K562 (cell line): ENCODE data around the gene SORCS2. TPM values are rescaled to one million over a fixed set of nuclear protein-coding genes. Genes with fewer than 3 reads are reported as not detected.

Experiments used
- ATAC-seq: fragments of 200-7000 bp; cut with Tn5 transposase; 3 replicates; pipeline ENCODE4 v1.9.1; 2020; ENCODE audit warnings: moderate library complexity
- BruUV-seq: library from RNA; stranded (reverse); fragments of 400-500 nt; replicated peaks from 2 replicates; lab custom pipeline; 2021; lab: Mats Ljungman, UMichigan
- CTCF ChIA-PET: fragments of 300-600 bp; formaldehyde crosslinking; extraction: SDS; loops from one replicate; lab custom pipeline; 2021; ENCODE audit warnings: low intra/inter-chr PET ratio; lab: Yijun Ruan, JAX
- POLR2A ChIA-PET: fragments of 300-600, 350-650 bp; sonication (Branson Sonifier 250); formaldehyde crosslinking; extraction: SDS; loops from one replicate; lab custom pipeline; 2021; ENCODE audit warnings: antibody characterized with exemption, inconsistent platforms; lab: Yijun Ruan, JAX
- DNase-seq, 4 experiments: peaks; one replicate each; pipeline versions ENCODE4 v3.0.0 to v3.0.0-alpha.2; 2011 to 2018; ENCODE audit warnings: low spot score in 3 of 4, mixed read lengths in 3 of 4; ENCODE audit errors: extremely low read depth in 1 of 4
- FAIRE-seq: peaks from 2 replicates; lab custom pipeline; 2011; peaks lifted over from hg19 to GRCh38; lab: Jason Lieb, UNC
- H2AFZ ChIP-seq: 2 replicates; pipeline ENCODE4 v1.6.0; 2011; ENCODE audit warnings: low read depth, low read length, control low read depth, inconsistent platforms
- H3K27ac ChIP-seq: fragments of 200-600 bp; 3 replicates; pipeline ENCODE4 v1.8.0; 2011; ENCODE audit warnings: low read depth, mild to moderate bottlenecking, control low read depth, inconsistent platforms, low read length, moderate library complexity, mixed read lengths; ENCODE audit errors: extremely low read depth
- H3K27me3 ChIP-seq, 2 experiments: fragments of 300-600 bp in 1 of 2; 2 replicates in 1 of 2; 3 replicates in 1 of 2; pipeline versions ENCODE4 v1.6.0 to v1.8.0; 2011; ENCODE audit warnings: inconsistent platforms in 2 of 2, low read length in 2 of 2, mild to moderate bottlenecking in 1 of 2, mixed read lengths in 1 of 2, moderate library complexity in 1 of 2; ENCODE audit not compliant: control insufficient read depth in 2 of 2, insufficient read depth in 2 of 2
- H3K36me3 ChIP-seq: fragments of 300-600 bp; 3 replicates; pipeline ENCODE4 v1.8.0; 2011; ENCODE audit warnings: mild to moderate bottlenecking, low read length, inconsistent platforms; ENCODE audit not compliant: control insufficient read depth, insufficient read depth
- H3K4me1 ChIP-seq, 2 experiments: fragments of 200-600 bp in 1 of 2; replicated peaks in 1 of 2; 2 replicates in 1 of 2; 3 replicates in 1 of 2; pipeline versions ENCODE4 v1.5.1 to v1.8.0; 2011; ENCODE audit warnings: inconsistent platforms in 2 of 2, low read length in 2 of 2, mild to moderate bottlenecking in 1 of 2, mixed read lengths in 1 of 2, moderate library complexity in 1 of 2; ENCODE audit not compliant: control insufficient read depth in 2 of 2, insufficient read depth in 2 of 2
- H3K4me2 ChIP-seq: 2 replicates; pipeline ENCODE4 v1.6.1; 2011; ENCODE audit warnings: low read length, control low read depth, inconsistent platforms, mixed read lengths; ENCODE audit not compliant: insufficient read depth
- H3K4me3 ChIP-seq: fragments of 200-600 bp; sonication (generic), shearing (Covaris generic); 2 replicates; pipeline ENCODE4 v1.5.1; 2016; ENCODE audit warnings: control low read depth, inconsistent platforms
- H3K79me2 ChIP-seq: fragments of 200-600 bp; 3 replicates; pipeline ENCODE4 v1.8.0; 2011; ENCODE audit warnings: low read length, inconsistent platforms; ENCODE audit not compliant: control insufficient read depth, insufficient read depth
- H3K9ac ChIP-seq, 2 experiments: 2 replicates each; pipeline versions ENCODE4 v1.6.0 to v1.6.1; 2011; ENCODE audit warnings: low read depth in 2 of 2, low read length in 2 of 2, control low read depth in 1 of 2, inconsistent platforms in 1 of 2, mild to moderate bottlenecking in 1 of 2, mixed read lengths in 1 of 2; ENCODE audit not compliant: insufficient read depth in 1 of 2
- H3K9me1 ChIP-seq: one replicate; pipeline ENCODE4 v1.6.0; 2011; ENCODE audit warnings: inconsistent platforms, mild to moderate bottlenecking, low read length, moderate library complexity; ENCODE audit not compliant: control insufficient read depth, insufficient read depth
- H3K9me3 ChIP-seq: replicated peaks from 2 replicates; pipeline ENCODE4 v1.5.1; 2011; ENCODE audit warnings: low read depth, low read length, inconsistent platforms; ENCODE audit not compliant: control insufficient read depth, insufficient read depth
- H4K20me1 ChIP-seq: replicated peaks from 2 replicates; pipeline ENCODE4 v1.6.1; 2011; ENCODE audit warnings: low read length, inconsistent platforms, mixed read lengths; ENCODE audit not compliant: control insufficient read depth, insufficient read depth
- ARID4B ChIP-seq: sonication (generic); formaldehyde crosslinking; IDR thresholded peaks from 2 replicates; pipeline ENCODE4 v1.8.0; 2022; ENCODE audit warnings: mild to moderate bottlenecking, missing genetic modification reagents
- ETS1 ChIP-seq: conservative IDR thresholded peaks from 2 replicates; pipeline ENCODE4 v1.6.1; 2011; ENCODE audit warnings: low read depth, mild to moderate bottlenecking, low read length; ENCODE audit not compliant: control insufficient read depth
- FOXJ3 ChIP-seq: sonication (generic); formaldehyde crosslinking; IDR thresholded peaks from 2 replicates; pipeline ENCODE4 v1.4.0; 2020; ENCODE audit warnings: mild to moderate bottlenecking, missing genetic modification reagents
- L3MBTL2 ChIP-seq: fragments of 450-650 bp; IDR thresholded peaks from 2 replicates; pipeline ENCODE4 v1.6.1; 2016; ENCODE audit warnings: mild to moderate bottlenecking, moderate library complexity
- MIER1 ChIP-seq: fragments of 450-650 bp; IDR thresholded peaks from 2 replicates; pipeline ENCODE4 v1.6.1; 2016; ENCODE audit warnings: antibody characterized with exemption, mild to moderate bottlenecking, low read depth
- RBFOX2 ChIP-seq: fragments of 200-400 bp; formaldehyde crosslinking; IDR thresholded peaks from 2 replicates; pipeline ENCODE4 v1.6.1; 2017; ENCODE audit warnings: low read depth, mild to moderate bottlenecking, low read length, moderate library complexity
- RCOR1 ChIP-seq, 2 experiments: IDR thresholded peaks; 2 replicates each; pipeline ENCODE4 v1.6.1; 2012; ENCODE audit warnings: low read depth in 2 of 2, low read length in 2 of 2, borderline replicate concordance in 1 of 2, improper control_type of control experiment in 1 of 2
- SLC30A9 ChIP-seq: fragments of 250-450 bp; sonication (Bioruptor Pico); IDR thresholded peaks from 2 replicates; pipeline ENCODE4 v1.8.0; 2022; ENCODE audit warnings: mild to moderate bottlenecking, moderate library complexity
- SMAD3 ChIP-seq: fragments of 450-650 bp; formaldehyde crosslinking; conservative IDR thresholded peaks from 2 replicates; pipeline ENCODE4 v1.4.0; 2020; ENCODE audit warnings: mild to moderate bottlenecking
- SPI1 ChIP-seq: IDR thresholded peaks from 2 replicates; pipeline ENCODE4 v1.6.1; 2011; ENCODE audit warnings: low read depth, low read length, control low read depth, borderline replicate concordance
- SREBF1 ChIP-seq: fragments of 150-350 bp; IDR thresholded peaks from 2 replicates; pipeline ENCODE4 v1.6.1; 2014; ENCODE audit warnings: antibody characterized with exemption, low read depth, low read length, borderline replicate concordance
- SRSF1 ChIP-seq: fragments of 200-400 bp; formaldehyde crosslinking; IDR thresholded peaks from 2 replicates; pipeline ENCODE4 v1.6.1; 2017; ENCODE audit warnings: mild to moderate bottlenecking, low read depth, low read length, moderate library complexity
- TAF7 ChIP-seq: fragments of 450-650 bp; IDR thresholded peaks from 2 replicates; pipeline ENCODE4 v1.6.1; 2016; ENCODE audit warnings: missing genetic modification characterization, missing compliant biosample characterization
- TFE3 ChIP-seq: fragments of 450-650 bp; formaldehyde crosslinking; IDR thresholded peaks from 2 replicates; pipeline ENCODE4 v1.4.0; 2020; ENCODE audit warnings: mild to moderate bottlenecking, mixed read lengths
- ZC3H8 ChIP-seq: fragments of 450-650 bp; IDR thresholded peaks from 2 replicates; pipeline ENCODE4 v1.6.1; 2017
- ZKSCAN3 ChIP-seq: fragments of 250-450 bp; sonication (Bioruptor Pico); IDR thresholded peaks from 2 replicates; pipeline ENCODE4 v1.4.0; 2020
- ZNF3 ChIP-seq: fragments of 250-450 bp; sonication (Bioruptor Pico); IDR thresholded peaks from 2 replicates; pipeline ENCODE4 v1.5.0; 2021; ENCODE audit warnings: mild to moderate bottlenecking, moderate library complexity
- ZNF57 ChIP-seq: fragments of 450-650 bp; formaldehyde crosslinking; IDR thresholded peaks from 2 replicates; pipeline ENCODE4 v1.4.0; 2020; ENCODE audit warnings: mild to moderate bottlenecking, moderate library complexity
- WGBS: fragments of 100-300 bp; shearing (Covaris generic); methylation state at CpG from one replicate; pipeline ENCODE4 v1.1.6; 2016; ENCODE audit warnings: low coverage, mixed read lengths; ENCODE audit not compliant: insufficient coverage; ENCODE audit errors: missing lambda C conversion rate; 5-methylcytosine and 5-hydroxymethylcytosine counted together
- in situ Hi-C: fragments of 300-500 bp; cut with MboI; formaldehyde crosslinking; loops from 4 replicates; pipeline ENCODE4 v1.15.0; 2018; ENCODE audit warnings: inconsistent platforms, mixed read lengths
- intact Hi-C: fragments of 100-400 bp; cut with micrococcal nuclease; formaldehyde crosslinking; loops from 2 replicates; pipeline ENCODE4 v1.14.2; 2022
- polyA plus RNA-seq, 8 experiments: library from polyadenylated mRNA; depleted of rRNA in 4 of 8; stranded (reverse) in 5 of 8; unstranded in 3 of 8; fragments of >200 nt; fragmentation: Nextera tagmentation in 2 of 8; fragmentation: Illumina TruSeq in 1 of 8; extraction: Ambion mirVana in 2 of 8; extraction: Trizol in 1 of 8; gene quantifications; 2 replicates each; pipeline versions ENCODE4 v1.2.1 to v1.2.3, GENCODE V29; 2011 to 2014; ENCODE audit warnings: inconsistent platforms in 1 of 8, missing spikeins in 1 of 8
- total RNA-seq, 7 experiments: library from RNA; depleted of rRNA in 6 of 7; stranded (reverse); fragments of >200 nt in 6 of 7; fragmentation: Illumina TruSeq in 2 of 7; extraction: Trizol in 2 of 7; gene quantifications; 2 replicates each; pipeline versions ENCODE4 v1.2.1 to v1.2.3, GENCODE V29; 2011 to 2021; ENCODE audit warnings: low replicate concordance in 1 of 7

Gene SORCS2
- total and polyA plus RNA-seq, 9 of the 15 experiments (the other 6 are each of a cell fraction or from before 2014, with no cell fraction given): not detected

- H3K9me3 ChIP-seq: no peaks in the 10 kb centered on the region
- no peak overlapping the region for H3K9ac ChIP-seq
- DNase-seq: no peak
- no peak overlapping the region for H2AFZ ChIP-seq
- no peaks in the 10 kb centered on the region for H3K79me2 ChIP-seq
- no peak for ATAC-seq
- in situ Hi-C loops (no loop called here), intact Hi-C loops (no loop called here)
- peaks cover 12 to 65% of the 10 kb centered on the region in 2 experiments; a peak in 4 of 5 replicates for H3K27me3 ChIP-seq
- peaks cover 2% of the 10 kb centered on the region for H3K9me1 ChIP-seq
- BruUV-seq: no TSS peak
- H3K4me3 ChIP-seq: no peak overlapping the region
- H3K4me1 ChIP-seq: no peaks in the 10 kb centered on the region; a peak in 1 of 5 replicates
- no peaks in the 10 kb centered on the region for H3K36me3 ChIP-seq
- peaks cover 12% of the 10 kb centered on the region for H4K20me1 ChIP-seq
- WGBS: 0% methylated on average over 8 of the region's 8 CpGs
- no peak for FAIRE-seq
- H3K27ac ChIP-seq: no peak overlapping the region
- no peak overlapping the region for H3K4me2 ChIP-seq
- ChIA-PET CTCF (no interaction called here), POLR2A (interaction anchor here (0.6 kb wide), 1 partner anchor 29 kb away, joined by 3 read pairs; no protein-coding TSS in a partner anchor)
- TF ChIP-seq MIER1: no peak
- no peak for TF ChIP-seq SLC30A9 (CRISPR knock-in tag)
- TF ChIP-seq SPI1: no peak
- no peak for TF ChIP-seq TAF7 (tag)
- TF ChIP-seq L3MBTL2: no peak
- no peak for TF ChIP-seq RCOR1 (IDR thresholded peaks at IDR 0.05; ENCODE audit: borderline replicate concordance in 1 of 2, low read depth in 2 of 2, low read length in 2 of 2)
- TF ChIP-seq FOXJ3 (CRISPR knock-in tag): no peak
- no peak for TF ChIP-seq SRSF1
- no peak for TF ChIP-seq ZNF3 (CRISPR knock-in tag)
- TF ChIP-seq TFE3: no peak
- TF ChIP-seq RBFOX2: no peak
- no peak for TF ChIP-seq ZKSCAN3
- no peak for TF ChIP-seq SREBF1
- TF ChIP-seq ARID4B: no peak
- TF ChIP-seq ETS1: no peak
- TF ChIP-seq SMAD3: no peak
- TF ChIP-seq ZC3H8: no peak
- TF ChIP-seq ZNF57: no peak
These were observed 203.3 kb downstream of the SORCS2 start for GRCh38 chr4:7395645-7396044.
